Mesothelial cell of epicardium (in vitro differentiated cells): ENCODE results near the gene PDSS1. TPM values are rescaled to one million over a fixed set of nuclear protein-coding genes. Genes with fewer than 3 reads are reported as not detected.

Source experiments
- DNase-seq, 2 experiments: peaks; one replicate each; pipeline ENCODE4 v3.0.0; 2021; ENCODE audit warnings: low spot score in 2 of 2; ENCODE audit not compliant: unreplicated experiment in 2 of 2
- H3K27ac Mint-ChIP-seq: 2 replicates; pipeline ENCODE4 v1.8.0; 2021; ENCODE audit warnings: mixed read lengths
- H3K27me3 Mint-ChIP-seq: 2 replicates; pipeline ENCODE4 v1.8.0; 2021; ENCODE audit warnings: low read depth, mixed read lengths
- H3K36me3 Mint-ChIP-seq: 2 replicates; pipeline ENCODE4 v1.8.0; 2021; ENCODE audit warnings: mixed read lengths
- H3K4me1 Mint-ChIP-seq: 2 replicates; pipeline ENCODE4 v1.8.0; 2021; ENCODE audit warnings: mixed read lengths
- H3K4me3 Mint-ChIP-seq: 2 replicates; pipeline ENCODE4 v1.8.0; 2021; ENCODE audit warnings: mild to moderate bottlenecking, moderate library complexity, mixed read lengths
- H3K9me3 Mint-ChIP-seq: 2 replicates; pipeline ENCODE4 v1.8.0; 2021; ENCODE audit warnings: mixed read lengths
- total RNA-seq: library from RNA; stranded (reverse); gene quantifications from 3 replicates; pipeline ENCODE4 v1.2.1, GENCODE V29; 2021
- TF ChIP-seq, protein P1 (sequence below): fragments of 200-600 bp; sonication (generic); IDR thresholded peaks from one replicate; pipeline ENCODE4 v1.5.0; 2021; ENCODE audit warnings: antibody characterized with exemption; ENCODE audit not compliant: unreplicated experiment

Gene PDSS1
- total RNA-seq, 1 donor from 2014 or later: 8.7 TPM

DNA sequence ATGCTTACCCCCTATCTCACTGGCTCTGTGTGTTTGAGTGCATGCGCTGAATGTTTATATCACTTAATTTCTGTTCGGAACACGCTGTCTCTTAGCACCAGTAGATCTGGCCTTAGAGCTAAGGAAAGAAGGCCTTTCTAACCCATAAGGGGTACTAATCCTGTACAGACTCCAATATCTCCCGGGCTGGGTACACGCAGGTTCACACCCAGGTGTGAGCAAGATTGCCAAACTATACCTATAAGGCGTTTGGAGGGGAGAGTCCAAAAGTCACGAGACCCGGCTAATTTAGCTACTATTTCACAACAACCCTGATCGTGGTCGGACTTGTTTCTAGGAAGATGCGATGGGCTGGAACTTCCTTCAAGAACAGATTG is 727 bp upstream of the PDSS1 start:
- Mint-ChIP-seq H3K4me1 (peaks cover 16% of the 10 kb centered on the region), H3K27ac (peak overlapping the region; percentile 89), H3K9me3 (no peaks in the 10 kb centered on the region), H3K36me3 (peaks cover 2% of the 10 kb centered on the region), H3K4me3 (peak overlapping the region; percentile 97), H3K27me3 (peaks cover 20% of the 10 kb centered on the region)
- DNase-seq: no peak
- TF ChIP-seq, protein P1, sequence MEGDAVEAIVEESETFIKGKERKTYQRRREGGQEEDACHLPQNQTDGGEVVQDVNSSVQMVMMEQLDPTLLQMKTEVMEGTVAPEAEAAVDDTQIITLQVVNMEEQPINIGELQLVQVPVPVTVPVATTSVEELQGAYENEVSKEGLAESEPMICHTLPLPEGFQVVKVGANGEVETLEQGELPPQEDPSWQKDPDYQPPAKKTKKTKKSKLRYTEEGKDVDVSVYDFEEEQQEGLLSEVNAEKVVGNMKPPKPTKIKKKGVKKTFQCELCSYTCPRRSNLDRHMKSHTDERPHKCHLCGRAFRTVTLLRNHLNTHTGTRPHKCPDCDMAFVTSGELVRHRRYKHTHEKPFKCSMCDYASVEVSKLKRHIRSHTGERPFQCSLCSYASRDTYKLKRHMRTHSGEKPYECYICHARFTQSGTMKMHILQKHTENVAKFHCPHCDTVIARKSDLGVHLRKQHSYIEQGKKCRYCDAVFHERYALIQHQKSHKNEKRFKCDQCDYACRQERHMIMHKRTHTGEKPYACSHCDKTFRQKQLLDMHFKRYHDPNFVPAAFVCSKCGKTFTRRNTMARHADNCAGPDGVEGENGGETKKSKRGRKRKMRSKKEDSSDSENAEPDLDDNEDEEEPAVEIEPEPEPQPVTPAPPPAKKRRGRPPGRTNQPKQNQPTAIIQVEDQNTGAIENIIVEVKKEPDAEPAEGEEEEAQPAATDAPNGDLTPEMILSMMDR: no peak

DNA sequence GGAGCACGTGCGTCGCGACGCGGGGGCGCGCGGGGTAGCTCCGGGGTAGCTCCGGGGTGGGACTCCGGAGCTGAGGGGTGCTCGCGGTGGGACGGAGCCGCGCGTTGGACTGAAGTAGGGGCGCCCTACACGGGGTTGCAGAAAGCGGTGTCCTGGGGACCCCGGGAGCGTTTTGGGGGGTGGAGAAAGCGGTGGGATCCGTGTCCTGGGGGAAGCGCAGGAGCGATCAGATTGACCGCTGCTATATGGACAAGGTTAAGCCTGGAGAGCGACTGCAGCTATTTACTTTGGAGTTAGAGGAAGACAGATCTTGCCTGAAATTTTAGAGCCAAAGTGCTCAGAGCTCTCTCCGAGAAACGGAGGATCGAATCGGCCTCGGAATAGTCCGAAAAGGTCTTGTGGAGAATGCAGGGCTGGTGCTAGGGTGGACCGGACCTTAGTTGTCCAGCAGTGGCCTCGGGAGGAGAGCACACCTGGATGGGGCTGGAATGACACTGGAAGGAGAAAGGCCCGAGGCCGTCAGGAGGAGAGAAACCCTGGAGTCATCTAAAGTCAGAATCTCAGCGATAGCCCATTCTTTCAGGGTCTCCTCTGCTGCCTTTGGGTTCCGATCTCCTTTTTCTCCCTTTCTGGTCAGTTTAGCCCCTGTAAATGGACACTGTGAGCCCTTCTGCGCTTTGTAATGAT is 564 bp downstream of the PDSS1 start:
- H3K27me3 Mint-ChIP-seq: peaks cover 12% of the 10 kb centered on the region
- no peak for DNase-seq

DNA sequence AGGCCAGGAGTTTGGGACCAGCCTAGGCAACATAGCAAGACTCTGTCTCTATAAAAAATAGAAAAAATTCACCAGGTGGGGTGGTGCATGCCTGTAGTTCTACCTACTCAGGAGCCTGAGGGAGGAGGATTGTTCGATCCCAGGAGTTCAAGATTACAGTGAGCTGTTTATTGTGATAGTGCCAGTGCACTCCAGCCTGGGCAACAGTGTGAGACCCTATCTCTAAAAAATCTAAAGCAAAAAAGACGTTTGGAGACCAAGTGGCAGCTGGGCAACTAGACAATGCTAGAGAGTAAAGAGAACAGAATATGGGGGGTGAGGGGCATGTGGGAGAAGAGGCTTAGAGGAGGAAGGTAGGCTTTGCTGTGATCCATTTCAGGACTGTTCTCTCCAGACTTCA is 1.4 kb downstream of the PDSS1 start:
- Mint-ChIP-seq H3K9me3 (no peaks in the 10 kb centered on the region), H3K36me3 (peaks cover 2% of the 10 kb centered on the region), H3K27me3 (peaks cover 7% of the 10 kb centered on the region), H3K4me3 (peak overlapping the region; percentile 97), H3K4me1 (peaks cover 16% of the 10 kb centered on the region), H3K27ac (no peak overlapping the region)
- TF ChIP-seq, protein P1: no peak
- DNase-seq: no peak

More for the DNA sequence above, 564 bp downstream of the PDSS1 start:
- peaks cover 16% of the 10 kb centered on the region for H3K4me1 Mint-ChIP-seq
- TF ChIP-seq, protein P1: no peak
- H3K9me3 Mint-ChIP-seq: no peaks in the 10 kb centered on the region
- H3K36me3 Mint-ChIP-seq: peaks cover 2% of the 10 kb centered on the region
- peak overlapping the region; percentile 97 for H3K4me3 Mint-ChIP-seq
- peak overlapping the region; percentile 94 for H3K27ac Mint-ChIP-seq

DNA sequence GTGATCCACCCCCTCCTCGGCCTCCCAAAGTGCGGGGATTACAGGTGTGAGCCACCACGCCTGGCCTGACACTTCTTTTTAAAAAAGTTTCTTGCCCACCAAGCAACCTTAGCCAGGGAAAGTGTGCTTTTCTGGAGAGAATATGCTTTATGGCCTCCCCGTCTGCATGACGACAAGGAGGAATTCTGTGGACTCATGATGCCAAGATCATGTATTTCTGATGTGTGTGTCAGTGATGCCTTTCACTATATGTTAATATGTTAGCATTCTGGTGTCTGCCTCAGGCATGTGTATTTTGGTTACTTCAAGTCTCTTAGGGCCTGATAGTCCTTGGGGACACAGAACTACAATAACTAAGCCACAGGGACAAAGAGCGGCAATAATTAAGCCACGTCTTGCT is 2.1 kb downstream of the PDSS1 start:
- H3K4me1 Mint-ChIP-seq: peaks cover 16% of the 10 kb centered on the region
- H3K4me3 Mint-ChIP-seq: no peak overlapping the region
- H3K36me3 Mint-ChIP-seq: peaks cover 2% of the 10 kb centered on the region
- peaks cover 2% of the 10 kb centered on the region for H3K27me3 Mint-ChIP-seq
- TF ChIP-seq, protein P1: no peak
- no peak for DNase-seq
- H3K9me3 Mint-ChIP-seq: no peaks in the 10 kb centered on the region
- no peak overlapping the region for H3K27ac Mint-ChIP-seq

DNA sequence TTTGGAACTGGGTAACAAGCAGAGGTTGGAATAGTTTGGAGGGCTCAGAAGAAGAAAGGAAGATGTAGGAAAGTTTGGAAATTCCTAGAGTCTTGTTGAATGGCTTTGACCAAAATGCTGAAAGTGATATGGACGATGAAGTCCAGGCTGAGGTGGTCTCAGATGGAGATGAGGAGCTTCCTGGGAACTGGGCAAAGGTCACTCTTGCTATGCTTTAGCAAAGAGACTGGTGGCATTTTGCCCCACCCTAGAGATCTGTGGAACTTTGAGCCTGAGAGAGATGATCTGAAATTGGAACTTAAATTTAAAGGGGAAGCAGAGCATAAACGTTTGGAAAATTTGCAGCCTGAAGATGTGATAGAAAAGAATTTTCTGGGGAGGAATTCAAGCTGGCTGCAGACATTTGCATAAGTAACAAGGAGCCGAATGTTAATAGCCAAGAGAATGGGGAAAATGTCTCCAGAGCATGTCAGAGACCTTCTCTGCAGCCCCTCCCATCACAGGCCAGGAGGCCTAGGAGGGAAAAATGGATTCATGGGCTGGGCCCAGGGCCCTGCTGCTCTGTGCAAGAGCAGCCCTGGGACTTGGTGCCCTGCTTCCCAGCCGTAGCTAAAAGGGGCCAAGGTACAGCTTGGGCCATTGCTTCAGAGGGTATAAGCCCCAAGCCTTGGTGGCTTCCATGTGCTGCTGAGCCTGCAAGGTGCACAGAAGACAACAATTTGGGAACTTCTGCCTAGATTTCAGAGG is 3.6 kb downstream of the PDSS1 start:
- H3K36me3 Mint-ChIP-seq: peaks cover 6% of the 10 kb centered on the region
- TF ChIP-seq, protein P1: no peak
- no peak for DNase-seq
- H3K4me1 Mint-ChIP-seq: peaks cover 16% of the 10 kb centered on the region
- no peak overlapping the region for H3K27ac Mint-ChIP-seq
- no peaks in the 10 kb centered on the region for H3K9me3 Mint-ChIP-seq
- no peaks in the 10 kb centered on the region for H3K27me3 Mint-ChIP-seq
- H3K4me3 Mint-ChIP-seq: no peak overlapping the region
